CD14-positive monocyte (primary cell): ENCODE data around the gene NPM1. TPM values are rescaled to one million over a fixed set of nuclear protein-coding genes. Genes with fewer than 3 reads are reported as not detected.
"Not testable (repeated sequence)": the region's sequence is repeated elsewhere in the genome, so short reads cannot be mapped to it uniquely, and the experiment has no call there.

Experiments used
- DNase-seq, 3 donors: peaks; one replicate each; pipeline ENCODE4 v3.0.0-alpha.2; 2011 to 2022
- H2AFZ ChIP-seq: 2 replicates; pipeline ENCODE4 v1.6.0; 2012; ENCODE audit warnings: mild to moderate bottlenecking, low read depth, low read length, inconsistent platforms; ENCODE audit not compliant: insufficient read depth, poor library complexity, severe bottlenecking
- H3K27ac ChIP-seq, 2 donors: 1 replicate in 1 of 2; 2 replicates in 1 of 2; pipeline ENCODE4 v1.5.1; 2012 to 2013; ENCODE audit warnings: low read length in 2 of 2, control low read depth in 1 of 2, inconsistent platforms in 1 of 2, low read depth in 1 of 2, mild to moderate bottlenecking in 1 of 2
- H3K27me3 ChIP-seq, 2 donors: one replicate each; pipeline versions ENCODE4 v1.6.0 to v1.6.1; 2011 to 2013; ENCODE audit warnings: low read length in 2 of 2; ENCODE audit not compliant: control insufficient read depth in 2 of 2, insufficient read depth in 2 of 2
- H3K36me3 ChIP-seq, 2 donors: replicated peaks in 1 of 2; 1 replicate in 1 of 2; 2 replicates in 1 of 2; pipeline versions ENCODE4 v1.5.1 to v1.6.1; 2012 to 2013; ENCODE audit warnings: low read length in 2 of 2, control low read depth in 1 of 2, inconsistent platforms in 1 of 2, mild to moderate bottlenecking in 1 of 2; ENCODE audit not compliant: insufficient read depth in 2 of 2, control insufficient read depth in 1 of 2
- H3K4me1 ChIP-seq, 2 donors: 1 replicate in 1 of 2; 2 replicates in 1 of 2; pipeline versions ENCODE4 v1.5.1 to v1.6.1; 2012 to 2013; ENCODE audit warnings: low read length in 2 of 2, control low read depth in 1 of 2, inconsistent platforms in 1 of 2, mild to moderate bottlenecking in 1 of 2, moderate library complexity in 1 of 2; ENCODE audit not compliant: insufficient read depth in 2 of 2, control insufficient read depth in 1 of 2
- H3K4me2 ChIP-seq: replicated peaks from 2 replicates; pipeline ENCODE3; 2012; ENCODE audit warnings: low read length, moderate library complexity, mild to moderate bottlenecking; ENCODE audit not compliant: poor library complexity, severe bottlenecking; ENCODE audit errors: extremely low read depth
- H3K4me3 ChIP-seq, 3 experiments: fragments of 200-600 bp in 1 of 3; sonication (generic) in 1 of 3; replicated peaks in 1 of 3; 1 replicate in 2 of 3; 2 replicates in 1 of 3; pipeline ENCODE4 v1.5.1; 2011 to 2013; ENCODE audit warnings: low read length in 3 of 3, mild to moderate bottlenecking in 3 of 3, control low read depth in 2 of 3, low read depth in 2 of 3, inconsistent platforms in 1 of 3, moderate library complexity in 1 of 3
- H3K79me2 ChIP-seq: 2 replicates; pipeline ENCODE4 v1.6.0; 2012; ENCODE audit warnings: mild to moderate bottlenecking, control low read depth, inconsistent platforms, low read length, moderate library complexity; ENCODE audit not compliant: insufficient read depth
- H3K9ac ChIP-seq: 2 replicates; pipeline ENCODE4 v1.6.0; 2017; ENCODE audit warnings: low read length, mild to moderate bottlenecking; ENCODE audit not compliant: insufficient read depth, poor library complexity, severe bottlenecking
- H3K9me3 ChIP-seq, 2 donors: replicated peaks in 1 of 2; 1 replicate in 1 of 2; 2 replicates in 1 of 2; pipeline versions ENCODE4 v1.5.1 to v1.6.1; 2012 to 2013; ENCODE audit warnings: low read length in 2 of 2, control low read depth in 1 of 2; ENCODE audit not compliant: control insufficient read depth in 1 of 2, insufficient read depth in 1 of 2
- H4K20me1 ChIP-seq: 2 replicates; pipeline ENCODE4 v1.6.0; 2012; ENCODE audit warnings: mild to moderate bottlenecking, low read length, control low read depth, moderate library complexity; ENCODE audit not compliant: insufficient read depth
- H3K27ac Mint-ChIP-seq, 7 donors: one replicate each; pipeline ENCODE4 v1.8.0; 2020; ENCODE audit warnings: mild to moderate bottlenecking in 7 of 7, mixed read lengths in 7 of 7, moderate library complexity in 6 of 7, inconsistent platforms in 2 of 7
- H3K27me3 Mint-ChIP-seq, 3 donors: one replicate each; pipeline ENCODE4 v1.8.0; 2021 to 2022; ENCODE audit warnings: low read depth in 3 of 3, mild to moderate bottlenecking in 3 of 3, mixed read lengths in 3 of 3, moderate library complexity in 3 of 3, inconsistent platforms in 1 of 3
- H3K36me3 Mint-ChIP-seq, 2 donors: one replicate each; pipeline ENCODE4 v1.8.0; 2020; ENCODE audit warnings: mixed read lengths in 2 of 2, inconsistent platforms in 1 of 2, mild to moderate bottlenecking in 1 of 2
- H3K4me1 Mint-ChIP-seq: one replicate; pipeline ENCODE4 v1.8.0; 2020; ENCODE audit warnings: mild to moderate bottlenecking, mixed read lengths
- H3K4me3 Mint-ChIP-seq, 2 donors: one replicate each; pipeline ENCODE4 v1.8.0; 2020; ENCODE audit warnings: mild to moderate bottlenecking in 2 of 2, mixed read lengths in 2 of 2, moderate library complexity in 1 of 2
- H3K9me3 Mint-ChIP-seq, 7 donors: one replicate each; pipeline ENCODE4 v1.8.0; 2020 to 2022; ENCODE audit warnings: mixed read lengths in 7 of 7, mild to moderate bottlenecking in 6 of 7, moderate library complexity in 6 of 7, inconsistent platforms in 2 of 7
- CTCF ChIP-seq: fragments of 200-600 bp; IDR thresholded peaks from one replicate; pipeline ENCODE4 v1.8.0; 2022; ENCODE audit warnings: antibody characterized with exemption, mild to moderate bottlenecking
- WGBS: methylation state at CpG from one replicate; pipeline ENCODE4 v1.1.5; 2013; ENCODE audit warnings: missing lambda C conversion rate; ENCODE audit not compliant: insufficient coverage; 5-methylcytosine and 5-hydroxymethylcytosine counted together
- intact Hi-C, 2 donors: fragments of 100-400 bp; cut with micrococcal nuclease; formaldehyde crosslinking; loops; one replicate each; pipeline versions ENCODE4 v1.15.0 to v1.15.1; 2023
- polyA plus RNA-seq, 3 donors: library from polyadenylated mRNA; depleted of rRNA in 1 of 3; unstranded in 2 of 3; stranded (reverse) in 1 of 3; fragments of 300-500 nt in 2 of 3; fragments of >200 nt in 1 of 3; fragmentation: Illumina TruSeq in 2 of 3; gene quantifications; 1 replicate in 2 of 3; 2 replicates in 1 of 3; pipeline ENCODE4 v1.2.3, GENCODE V29; 2012 to 2021

The NPM1 gene
- polyA plus RNA-seq, 3 donors, result 102 to 191 (median 188) TPM

DNA sequence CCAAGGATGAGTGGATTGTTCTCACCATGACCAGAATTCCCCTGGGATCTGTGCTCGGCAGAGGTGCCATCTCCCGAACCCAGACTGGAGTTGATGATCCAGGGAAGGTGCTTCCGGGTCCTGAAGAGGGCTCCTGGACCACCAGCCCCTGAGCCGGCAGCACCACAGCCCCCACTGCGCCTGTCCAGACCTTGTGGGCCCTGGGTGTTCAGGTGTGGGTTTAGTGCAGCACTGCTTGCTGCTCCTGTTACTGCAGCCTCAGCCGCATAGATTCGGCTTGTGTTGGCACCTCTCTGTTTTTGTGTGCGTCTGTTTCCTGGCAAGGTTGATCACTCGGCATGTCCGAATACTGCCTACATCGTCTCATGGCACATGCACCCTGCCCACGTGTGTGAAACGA is 16.3 kb upstream of the NPM1 start:
- Histone ChIP-seq H3K27ac (no peak overlapping the region), H3K4me1 (peaks cover 7 to 12% of the 10 kb centered on the region in 2 donors), H2AFZ (no peak overlapping the region), H3K4me3 (no peak overlapping the region), H3K9ac (no peak overlapping the region), H3K36me3 (no peaks in the 10 kb centered on the region), H3K27me3 (peaks cover 0 to under 1% of the 10 kb centered on the region in 2 donors), H3K9me3 (no peaks in the 10 kb centered on the region), H3K79me2 (no peaks in the 10 kb centered on the region), H3K4me2 (no peak overlapping the region), H4K20me1 (no peaks in the 10 kb centered on the region)
- no peak for DNase-seq
- no peaks in the 10 kb centered on the region for H3K9me3 Mint-ChIP-seq
- TF ChIP-seq CTCF, result no peak
- no peak overlapping the region for H3K27ac Mint-ChIP-seq
- no peak overlapping the region for H3K4me3 Mint-ChIP-seq
- intact Hi-C loops, result no loop called here
- H3K4me1 Mint-ChIP-seq, result peaks cover 13% of the 10 kb centered on the region
- peaks cover 18 to 27% (median 19%) of the 10 kb centered on the region in 3 donors for H3K27me3 Mint-ChIP-seq
- 85% methylated on average over 11 of the region's 13 CpGs for WGBS
- H3K36me3 Mint-ChIP-seq, result no peaks in the 10 kb centered on the region

DNA sequence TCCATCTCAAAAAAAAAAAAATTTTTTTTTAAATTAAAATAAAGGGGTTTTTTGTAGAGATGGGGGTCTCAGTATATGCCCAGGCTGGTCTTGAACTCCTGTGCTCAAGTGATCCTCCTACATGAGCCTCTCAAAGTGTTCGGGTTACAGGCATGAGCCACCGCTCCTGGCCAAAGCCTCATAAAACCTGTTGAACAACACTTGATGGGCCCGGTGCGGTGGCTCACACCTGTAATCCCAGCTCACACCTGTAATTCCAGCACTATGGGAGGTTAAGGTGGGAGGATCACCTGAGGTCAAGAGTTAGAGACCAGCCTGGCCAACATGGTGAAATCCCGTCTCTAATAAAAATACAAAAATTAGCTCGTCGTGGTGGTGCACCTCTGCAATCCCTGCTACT is 7.7 kb upstream of the NPM1 start:
- H3K9me3 ChIP-seq, result no peaks in the 10 kb centered on the region
- no peak overlapping the region for H3K9ac ChIP-seq
- no peak overlapping the region for H3K4me3 Mint-ChIP-seq
- no peak for TF ChIP-seq CTCF
- no peak overlapping the region for H3K4me2 ChIP-seq
- H3K79me2 ChIP-seq, result no peaks in the 10 kb centered on the region
- no peaks in the 10 kb centered on the region for H3K36me3 Mint-ChIP-seq
- no peaks in the 10 kb centered on the region for H3K9me3 Mint-ChIP-seq
- WGBS, result no CpG with 5 or more reads among the region's 7 CpGs
- H3K4me3 ChIP-seq, result no peak overlapping the region
- H3K27me3 Mint-ChIP-seq, result peaks cover 2 to 18% (median 13%) of the 10 kb centered on the region in 3 donors
- intact Hi-C loops, result no loop called here
- DNase-seq, result no peak
- H3K27ac Mint-ChIP-seq, result no peak overlapping the region
- H4K20me1 ChIP-seq, result no peaks in the 10 kb centered on the region
- no peak overlapping the region for H2AFZ ChIP-seq
- H3K4me1 ChIP-seq, result no peaks in the 10 kb centered on the region
- no peaks in the 10 kb centered on the region for H3K36me3 ChIP-seq
- no peaks in the 10 kb centered on the region for H3K27me3 ChIP-seq
- H3K4me1 Mint-ChIP-seq, result no peaks in the 10 kb centered on the region
- no peak overlapping the region for H3K27ac ChIP-seq

- H3K9me3 ChIP-seq, H3K4me2 ChIP-seq, DNase-seq, H3K9me3 Mint-ChIP-seq, H2AFZ ChIP-seq, H3K36me3 ChIP-seq, H3K9ac ChIP-seq, H3K36me3 Mint-ChIP-seq, H3K27ac Mint-ChIP-seq, H3K27me3 ChIP-seq, intact Hi-C loops, H3K4me3 Mint-ChIP-seq, H3K4me3 ChIP-seq, H3K27ac ChIP-seq: not testable (repeated sequence)
- 100% methylated on average over 6 of the region's 9 CpGs for WGBS
- peaks cover 2 to 12% (median 9%) of the 10 kb centered on the region in 3 donors for H3K27me3 Mint-ChIP-seq
- Histone ChIP-seq H4K20me1 (peaks cover 17% of the 10 kb centered on the region), H3K4me1 (peaks cover 22 to 28% of the 10 kb centered on the region in 2 donors), H3K79me2 (peaks cover 25% of the 10 kb centered on the region)
- H3K4me1 Mint-ChIP-seq, result peaks cover 26% of the 10 kb centered on the region
These were observed 3.2 kb upstream of the NPM1 start for GRCh38 chr5:171384416-171384815.
